ENCODE results near the gene REM2. TPM values are rescaled to one million over a fixed set of nuclear protein-coding genes. Genes with fewer than 3 reads are reported as not detected.

Gene REM2
- total RNA-seq, 1 experiment from 2014 or later = not detected

DNA sequence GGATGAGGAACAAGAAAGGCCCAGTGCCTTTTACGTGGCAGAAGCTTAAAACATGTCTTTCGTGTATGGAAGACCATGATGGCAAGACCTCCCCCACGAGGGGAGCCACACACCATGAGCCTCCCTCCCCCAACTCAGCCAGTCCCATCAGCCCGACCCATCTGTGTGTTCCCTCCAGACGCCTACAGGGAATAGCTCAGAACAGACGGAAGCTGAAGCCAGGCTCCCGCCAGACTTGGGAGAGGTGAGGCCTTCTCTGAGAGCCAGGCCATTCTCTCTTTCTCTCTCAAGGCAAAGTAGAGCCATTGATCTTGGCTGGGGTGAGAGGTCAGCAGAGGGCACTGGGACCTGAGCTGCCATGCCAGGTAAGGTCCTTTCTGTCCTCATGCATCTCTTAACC is 9.5 kb downstream of the REM2 start:
- no peak for DNase-seq
- Histone ChIP-seq H3K36me3 (no peaks in the 10 kb centered on the region), H3K4me3 (no peak overlapping the region), H3K4me1 (no peaks in the 10 kb centered on the region), H3K9me3 (replicated peaks) (no peaks in the 10 kb centered on the region), H3K27ac (no peak overlapping the region), H3K27me3 (no peaks in the 10 kb centered on the region)

DNA sequence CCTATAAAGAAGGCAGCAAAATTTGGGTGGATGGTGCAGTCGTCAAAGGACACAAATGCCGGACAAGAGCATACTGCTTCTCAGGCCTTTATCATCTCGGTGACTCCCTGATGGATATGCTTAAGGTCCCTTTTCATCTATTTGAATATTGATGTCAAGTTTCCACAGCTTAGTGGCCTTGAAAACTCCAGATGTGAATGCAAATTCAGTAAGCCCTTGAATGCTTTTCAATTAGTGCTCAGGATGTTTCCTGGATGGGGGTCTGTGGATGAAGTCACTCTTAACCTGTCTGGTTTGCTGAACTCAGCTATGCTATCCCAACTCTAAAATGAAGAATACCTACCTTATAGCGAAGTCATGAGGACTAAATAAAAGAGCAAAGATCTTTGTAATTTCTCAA is 10.7 kb downstream of the REM2 start:
- no peak overlapping the region for H3K4me3 ChIP-seq
- H3K36me3 ChIP-seq = no peaks in the 10 kb centered on the region; the same call in 1 of the 2 replicates
- H3K27me3 ChIP-seq = no peaks in the 10 kb centered on the region
- no peak overlapping the region for H3K27ac ChIP-seq
- no peak for DNase-seq
- no peaks in the 10 kb centered on the region for H3K9me3 ChIP-seq (replicated peaks)
- H3K4me1 ChIP-seq = no peaks in the 10 kb centered on the region

- H3K27ac ChIP-seq = no peak overlapping the region
- no peak for DNase-seq
- H3K36me3 ChIP-seq = no peaks in the 10 kb centered on the region; the same call in none of the 2 replicates
- no peak overlapping the region for H3K4me3 ChIP-seq
- no peaks in the 10 kb centered on the region for H3K4me1 ChIP-seq
- no peaks in the 10 kb centered on the region for H3K27me3 ChIP-seq
- H3K9me3 ChIP-seq (replicated peaks) = no peaks in the 10 kb centered on the region
Observed at GRCh38 chr14:22895402-22895801, 12.4 kb downstream of the REM2 start.

- H3K9me3 ChIP-seq (replicated peaks) = no peaks in the 10 kb centered on the region
- no peak for DNase-seq
- peaks cover 4% of the 10 kb centered on the region for H3K36me3 ChIP-seq
- H3K27ac ChIP-seq = no peak overlapping the region
- no peaks in the 10 kb centered on the region for H3K27me3 ChIP-seq
- H3K4me1 ChIP-seq = no peaks in the 10 kb centered on the region
- no peak overlapping the region for H3K4me3 ChIP-seq
Observed at GRCh38 chr14:22896356-22896755, 13.3 kb downstream of the REM2 start.

DNA sequence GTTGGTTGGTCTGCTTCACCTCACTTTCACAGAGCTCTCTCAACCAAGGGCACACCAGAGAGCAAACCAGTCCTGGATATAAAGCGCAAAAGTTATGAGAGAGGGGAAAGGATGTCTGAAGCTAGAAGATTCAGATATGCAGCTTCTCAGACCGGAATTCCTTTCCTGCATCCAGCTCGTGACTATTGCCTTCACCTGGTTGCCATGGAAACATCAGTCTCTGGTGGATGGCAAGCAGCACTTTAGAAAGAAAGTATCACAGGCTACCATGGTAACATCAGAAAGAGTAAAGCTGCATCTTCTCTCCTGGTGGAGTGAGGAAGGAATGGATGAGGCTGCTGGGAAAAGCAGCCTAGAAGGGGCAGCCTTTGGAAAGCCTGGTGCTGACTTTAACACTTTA is 13.7 kb downstream of the REM2 start:
- Histone ChIP-seq H3K27ac (no peak overlapping the region), H3K27me3 (no peaks in the 10 kb centered on the region), H3K4me1 (no peaks in the 10 kb centered on the region), H3K9me3 (replicated peaks) (no peaks in the 10 kb centered on the region), H3K4me3 (no peak overlapping the region), H3K36me3 (peaks cover 8% of the 10 kb centered on the region)
- no peak for DNase-seq

- no peak for DNase-seq
- no peak overlapping the region for H3K27ac ChIP-seq
Observed at GRCh38 chr14:22897357-22897756, 14.3 kb downstream of the REM2 start.

GRCh38 chr14:22898302-22899090 is 15.5 kb downstream of the REM2 start:
- Histone ChIP-seq H3K36me3 (peaks cover 22% of the 10 kb centered on the region), H3K9me3 (replicated peaks) (no peaks in the 10 kb centered on the region), H3K4me3 (no peak overlapping the region), H3K27ac (no peak overlapping the region), H3K4me1 (no peaks in the 10 kb centered on the region), H3K27me3 (no peaks in the 10 kb centered on the region)
- no peak for DNase-seq

More at GRCh38 chr14:22897357-22897756, 14.3 kb downstream of the REM2 start:
- peaks cover 13% of the 10 kb centered on the region for H3K36me3 ChIP-seq
- no peaks in the 10 kb centered on the region for H3K27me3 ChIP-seq
- no peaks in the 10 kb centered on the region for H3K4me1 ChIP-seq
- H3K9me3 ChIP-seq (replicated peaks) = no peaks in the 10 kb centered on the region
- no peak overlapping the region for H3K4me3 ChIP-seq

- Histone ChIP-seq H3K9me3 (replicated peaks) (no peaks in the 10 kb centered on the region), H3K36me3 (peaks cover 36% of the 10 kb centered on the region), H3K4me3 (no peak overlapping the region), H3K27ac (no peak overlapping the region), H3K27me3 (no peaks in the 10 kb centered on the region), H3K4me1 (no peaks in the 10 kb centered on the region)
- peak; percentile 27 to 76 for DNase-seq
Observed at GRCh38 chr14:22900081-22900799, 17.2 kb downstream of the REM2 start.

GRCh38 chr14:22901799-22902198 is 18.8 kb downstream of the REM2 start:
- no peaks in the 10 kb centered on the region for H3K9me3 ChIP-seq (replicated peaks)
- no peaks in the 10 kb centered on the region for H3K27me3 ChIP-seq
- no peak for DNase-seq
- no peak overlapping the region for H3K27ac ChIP-seq
- no peak overlapping the region for H3K4me3 ChIP-seq
- no peaks in the 10 kb centered on the region for H3K4me1 ChIP-seq
- peaks cover 52% of the 10 kb centered on the region for H3K36me3 ChIP-seq

DNA sequence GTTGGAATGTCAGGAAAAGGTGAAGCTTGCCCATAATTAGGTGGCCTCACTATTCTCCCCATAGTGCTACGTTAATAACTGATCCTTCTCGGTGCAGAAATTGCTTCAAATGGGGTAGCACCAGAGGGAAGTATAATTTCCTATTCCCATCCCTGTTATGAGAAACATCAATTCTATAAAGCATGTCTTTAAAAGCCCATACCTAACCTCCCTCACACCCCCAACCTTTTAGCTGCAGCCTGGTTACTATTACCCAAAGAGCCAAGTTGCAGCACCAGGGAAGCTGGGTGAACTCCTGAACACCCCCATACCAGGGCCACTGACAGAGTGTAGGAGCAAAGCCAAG is 20.7 kb downstream of the REM2 start:
- no peaks in the 10 kb centered on the region for H3K4me1 ChIP-seq
- DNase-seq = no peak
- peaks cover 69% of the 10 kb centered on the region for H3K36me3 ChIP-seq
- no peak overlapping the region for H3K27ac ChIP-seq
- no peaks in the 10 kb centered on the region for H3K9me3 ChIP-seq (replicated peaks)
- H3K27me3 ChIP-seq = no peaks in the 10 kb centered on the region
- no peak overlapping the region for H3K4me3 ChIP-seq

GRCh38 chr14:22905627-22906026 is 22.6 kb downstream of the REM2 start:
- H3K4me3 ChIP-seq = no peak overlapping the region
- no peak for DNase-seq
- H3K4me1 ChIP-seq = no peaks in the 10 kb centered on the region
- H3K27ac ChIP-seq = no peak overlapping the region
- H3K36me3 ChIP-seq = peaks cover 80% of the 10 kb centered on the region
- H3K9me3 ChIP-seq (replicated peaks) = no peaks in the 10 kb centered on the region
- H3K27me3 ChIP-seq = no peaks in the 10 kb centered on the region

GRCh38 chr14:22906073-22906472 is 23.1 kb downstream of the REM2 start:
- Histone ChIP-seq H3K27me3 (no peaks in the 10 kb centered on the region), H3K36me3 (peaks cover 83% of the 10 kb centered on the region)

GRCh38 chr14:22907429-22907828 is 24.4 kb downstream of the REM2 start:
- Histone ChIP-seq H3K4me1 (no peaks in the 10 kb centered on the region), H3K9me3 (replicated peaks) (no peaks in the 10 kb centered on the region), H3K36me3 (peaks cover 82% of the 10 kb centered on the region), H3K27me3 (no peaks in the 10 kb centered on the region), H3K27ac (no peak overlapping the region), H3K4me3 (no peak overlapping the region)
- no peak for DNase-seq

More at GRCh38 chr14:22906073-22906472, 23.1 kb downstream of the REM2 start:
- H3K4me1 ChIP-seq = no peaks in the 10 kb centered on the region
- no peak overlapping the region for H3K4me3 ChIP-seq
- no peak overlapping the region for H3K27ac ChIP-seq
- no peak for DNase-seq
- no peaks in the 10 kb centered on the region for H3K9me3 ChIP-seq (replicated peaks)

DNA sequence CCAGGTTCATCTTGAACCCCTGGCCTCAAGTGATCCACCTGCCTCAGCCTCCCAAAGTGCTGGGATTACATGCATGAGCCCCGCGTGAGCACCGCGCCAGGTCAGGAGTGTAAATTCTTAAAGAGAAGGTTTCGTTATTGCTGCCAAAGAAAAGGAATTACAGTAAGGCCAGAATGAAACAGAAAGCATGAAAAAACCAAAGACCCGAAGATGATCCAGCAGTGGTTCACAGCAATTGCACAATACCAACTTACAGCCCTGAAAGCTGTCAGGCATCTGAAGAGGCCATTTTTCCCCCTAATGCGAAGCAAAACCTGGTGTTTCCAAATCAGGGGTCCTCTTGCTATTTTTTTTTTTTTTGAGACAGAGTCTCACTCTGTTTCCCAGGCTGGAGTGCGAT is 25.6 kb downstream of the REM2 start:
- peaks cover 74% of the 10 kb centered on the region for H3K36me3 ChIP-seq
- no peak overlapping the region for H3K27ac ChIP-seq
- DNase-seq = no peak
- no peaks in the 10 kb centered on the region for H3K27me3 ChIP-seq
- no peaks in the 10 kb centered on the region for H3K9me3 ChIP-seq (replicated peaks)
- H3K4me1 ChIP-seq = no peaks in the 10 kb centered on the region
- no peak overlapping the region for H3K4me3 ChIP-seq

GRCh38 chr14:22910916-22911315 is 27.9 kb downstream of the REM2 start:
- Histone ChIP-seq H3K27me3 (no peaks in the 10 kb centered on the region), H3K36me3 (peaks cover 54% of the 10 kb centered on the region)
- no peak for DNase-seq

More at GRCh38 chr14:22910916-22911315, 27.9 kb downstream of the REM2 start:
- Histone ChIP-seq H3K9me3 (replicated peaks) (no peaks in the 10 kb centered on the region), H3K4me1 (no peaks in the 10 kb centered on the region), H3K27ac (no peak overlapping the region), H3K4me3 (no peak overlapping the region)
